Endodermal cell (in vitro differentiated cells): Measurements from ENCODE around the gene SPESP1. TPM values are rescaled to one million over a fixed set of nuclear protein-coding genes. Genes with fewer than 3 reads are reported as not detected.
A peak's percentile ranks its signal among the peaks of the same experiment; 100 is the strongest.

Experiments
- DNase-seq: peaks from one replicate; pipeline ENCODE4 v3.0.0-alpha.2; 2017
- H3K27ac ChIP-seq: 2 replicates; pipeline ENCODE4 v1.5.1; 2013; ENCODE audit warnings: mild to moderate bottlenecking, low read depth, low read length, moderate library complexity
- H3K27me3 ChIP-seq: 2 replicates; pipeline ENCODE4 v1.6.1; 2013; ENCODE audit warnings: mild to moderate bottlenecking, low read length, moderate library complexity; ENCODE audit not compliant: insufficient read depth, control insufficient read depth, poor library complexity, severe bottlenecking
- H3K36me3 ChIP-seq: 2 replicates; pipeline ENCODE4 v1.7.0; 2013; ENCODE audit warnings: mild to moderate bottlenecking, low read length, moderate library complexity; ENCODE audit not compliant: control insufficient read depth, insufficient read depth
- H3K4me1 ChIP-seq: one replicate; pipeline ENCODE4 v1.7.0; 2013; ENCODE audit warnings: low read length; ENCODE audit not compliant: control insufficient read depth, insufficient read depth
- H3K4me3 ChIP-seq: 2 replicates; pipeline ENCODE4 v1.5.1; 2013; ENCODE audit warnings: mild to moderate bottlenecking, low read length, moderate library complexity
- H3K9ac ChIP-seq: 2 replicates; pipeline ENCODE4 v1.6.1; 2013; ENCODE audit warnings: mild to moderate bottlenecking, low read length, moderate library complexity; ENCODE audit not compliant: poor library complexity, severe bottlenecking; ENCODE audit errors: extremely low read depth
- H3K9me3 ChIP-seq: 2 replicates; pipeline ENCODE4 v1.6.1; 2013; ENCODE audit warnings: mild to moderate bottlenecking, low read length, moderate library complexity; ENCODE audit not compliant: control insufficient read depth
- H3K27ac Mint-ChIP-seq: 2 replicates; pipeline ENCODE4 v1.8.0; 2020; ENCODE audit warnings: mixed read lengths
- H3K27me3 Mint-ChIP-seq: 2 replicates; pipeline ENCODE4 v1.8.0; 2021; ENCODE audit warnings: mild to moderate bottlenecking, mixed read lengths; ENCODE audit not compliant: insufficient read depth
- H3K36me3 Mint-ChIP-seq: 2 replicates; pipeline ENCODE4 v1.8.0; 2020; ENCODE audit warnings: low read depth, mixed read lengths
- H3K4me1 Mint-ChIP-seq: 2 replicates; pipeline ENCODE4 v1.8.0; 2020; ENCODE audit warnings: mixed read lengths
- H3K4me3 Mint-ChIP-seq: 2 replicates; pipeline ENCODE4 v1.8.0; 2020; ENCODE audit warnings: mild to moderate bottlenecking, moderate library complexity, mixed read lengths
- H3K9me3 Mint-ChIP-seq: 2 replicates; pipeline ENCODE4 v1.8.0; 2020; ENCODE audit warnings: mild to moderate bottlenecking, mixed read lengths
- CTCF ChIP-seq: fragments of 200-600 bp; sonication (generic); conservative IDR thresholded peaks from 2 replicates; pipeline ENCODE4 v1.5.0; 2021; ENCODE audit warnings: antibody characterized with exemption, mild to moderate bottlenecking
- WGBS, 2 experiments: methylation state at CpG; one replicate each; pipeline versions ENCODE4 v1.1.5 to v1.1.7; 2013; ENCODE audit warnings: missing lambda C conversion rate in 2 of 2, mixed read lengths in 1 of 2; ENCODE audit not compliant: insufficient coverage in 1 of 2, insufficient read length in 1 of 2; 5-methylcytosine and 5-hydroxymethylcytosine counted together
- total RNA-seq, 2 donors: library from RNA; stranded (reverse); fragmentation: NEBNext Ultra II Directional in 1 of 2; extraction: Animal tissue kit (Norgen Biotek cat#: 25700) in 1 of 2; gene quantifications; 2 replicates in 1 of 2; 3 replicates in 1 of 2; pipeline ENCODE4 v1.2.1, GENCODE V29; 2021

Gene SPESP1
- total RNA-seq, 2 donors from 2014 or later: not detected

GRCh38 chr15:68990231-68990991, 60.1 kb downstream of the SPESP1 start:
- WGBS, 2 experiments: 69 to 76% methylated on average over 6 to 7 of the region's 7 CpGs
- peaks cover 2% of the 10 kb centered on the region for H3K4me1 ChIP-seq
- no peak for DNase-seq
- no peak overlapping the region for H3K27ac Mint-ChIP-seq
- peaks cover 34% of the 10 kb centered on the region for H3K9me3 Mint-ChIP-seq
- H3K4me1 Mint-ChIP-seq: peaks cover 21% of the 10 kb centered on the region
- TF ChIP-seq CTCF: no peak
- H3K36me3 ChIP-seq: no peaks in the 10 kb centered on the region
- H3K4me3 ChIP-seq: peak overlapping the region; percentile 21
- no peak overlapping the region for H3K4me3 Mint-ChIP-seq
- H3K9me3 ChIP-seq: peaks cover 16% of the 10 kb centered on the region
- H3K27me3 Mint-ChIP-seq: peaks cover 5% of the 10 kb centered on the region
- H3K27me3 ChIP-seq: no peaks in the 10 kb centered on the region
- no peak overlapping the region for H3K9ac ChIP-seq
- no peak overlapping the region for H3K27ac ChIP-seq
- no peaks in the 10 kb centered on the region for H3K36me3 Mint-ChIP-seq

- peaks cover 2% of the 10 kb centered on the region for H3K4me1 ChIP-seq
- no peak overlapping the region for H3K9ac ChIP-seq
- H3K4me3 ChIP-seq: peak overlapping the region; percentile 21
- no peaks in the 10 kb centered on the region for H3K27me3 ChIP-seq
- no peaks in the 10 kb centered on the region for H3K36me3 ChIP-seq
- Mint-ChIP-seq H3K27ac (no peak overlapping the region), H3K4me3 (no peak overlapping the region), H3K36me3 (no peaks in the 10 kb centered on the region), H3K4me1 (peaks cover 21% of the 10 kb centered on the region), H3K9me3 (peaks cover 34% of the 10 kb centered on the region), H3K27me3 (peaks cover 5% of the 10 kb centered on the region)
- TF ChIP-seq CTCF: no peak
- 79 to 89% methylated on average over 3 to 5 of the region's 5 CpGs for WGBS, 2 experiments
- no peak for DNase-seq
- no peak overlapping the region for H3K27ac ChIP-seq
- H3K9me3 ChIP-seq: peaks cover 16% of the 10 kb centered on the region
Observed at GRCh38 chr15:68990992-68991500, 60.7 kb downstream of the SPESP1 start.

- Mint-ChIP-seq H3K36me3 (no peaks in the 10 kb centered on the region), H3K27ac (no peak overlapping the region), H3K4me1 (peaks cover 21% of the 10 kb centered on the region), H3K9me3 (peaks cover 34% of the 10 kb centered on the region), H3K4me3 (no peak overlapping the region), H3K27me3 (peaks cover 5% of the 10 kb centered on the region)
- 72 to 76% methylated on average over 3 to 4 of the region's 4 CpGs for WGBS, 2 experiments
- Histone ChIP-seq H3K9me3 (peaks cover 16% of the 10 kb centered on the region), H3K9ac (no peak overlapping the region), H3K27ac (no peak overlapping the region), H3K27me3 (no peaks in the 10 kb centered on the region), H3K4me1 (peaks cover 2% of the 10 kb centered on the region), H3K36me3 (no peaks in the 10 kb centered on the region), H3K4me3 (no peak overlapping the region)
- no peak for DNase-seq
- no peak for TF ChIP-seq CTCF
Observed at GRCh38 chr15:68991723-68992122, 61.4 kb downstream of the SPESP1 start.
